ENCODE results near the gene NELL1. TPM values are rescaled to one million over a fixed set of nuclear protein-coding genes. Genes with fewer than 3 reads are reported as not detected.
"Not testable (repeated sequence)": the region's sequence is repeated elsewhere in the genome, so short reads cannot be mapped to it uniquely, and the experiment has no call there.

Gene NELL1
- total and polyA plus RNA-seq, 2 experiments from 2014 or later: 1.6 TPM; not detected in 1

DNA sequence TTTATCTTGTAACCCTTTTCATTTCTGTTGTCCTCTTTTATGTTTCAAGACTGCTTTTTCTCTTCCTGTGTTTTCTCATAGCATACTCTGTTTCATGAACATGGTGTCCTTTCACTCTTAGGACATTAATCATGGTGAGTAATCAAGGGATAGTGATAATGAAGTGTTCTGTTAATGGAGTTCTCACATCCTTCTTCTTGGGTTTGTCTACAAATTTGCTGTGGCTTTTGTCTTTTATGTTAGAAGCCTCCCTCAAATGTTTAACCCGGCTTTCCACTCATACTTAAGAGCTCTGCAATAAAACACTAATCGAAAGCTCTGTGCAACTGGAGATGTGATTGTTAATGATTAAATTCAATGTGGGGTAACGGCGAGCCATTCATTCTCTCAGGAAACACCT is 593.6 kb downstream of the NELL1 start:
- Mint-ChIP-seq H3K27ac (no peak overlapping the region), H3K4me1 (no peaks in the 10 kb centered on the region; the same call in 1 of the 3 replicates), H3K9me3 (no peaks in the 10 kb centered on the region), H3K4me3 (no peak overlapping the region), H3K36me3 (ENCODE audit: low read depth) (no peaks in the 10 kb centered on the region), H3K27me3 (ENCODE audit: insufficient read depth, low read depth, poor library complexity) (no peaks in the 10 kb centered on the region)
- Histone ChIP-seq H3K79me2 (replicated peaks; ENCODE audit: insufficient read depth) (no peaks in the 10 kb centered on the region), H4K20me1 (replicated peaks; ENCODE audit: insufficient read depth) (no peaks in the 10 kb centered on the region), H3K9me2 (ENCODE audit: insufficient read depth) (no peaks in the 10 kb centered on the region; the same call in 1 of the 2 replicates), H3K4me3 (no peak overlapping the region), H3K4me2 (no peak overlapping the region), H3K27ac (ENCODE audit: low read depth) (no peak overlapping the region), H2AFZ (no peak overlapping the region), H3F3A (replicated peaks; ENCODE audit: low read depth) (no peaks in the 10 kb centered on the region), H3K27me3 (ENCODE audit: insufficient read depth) (no peaks in the 10 kb centered on the region), H3K4me1 (ENCODE audit: insufficient read depth) (no peaks in the 10 kb centered on the region), H3K36me3 (ENCODE audit: insufficient read depth) (no peaks in the 10 kb centered on the region)
- TF ChIP-seq CREB1 (CRISPR knock-in tag; IDR thresholded peaks at IDR 0.05; ENCODE audit: low read depth) (no peak), JUNB (IDR thresholded peaks at IDR 0.05; ENCODE audit: unreplicated experiment) (no peak)
- ATAC-seq: no peak
- DNase-seq (ENCODE audit: low spot score): no peak

GRCh38 chr11:21264125-21264524 is 594.7 kb downstream of the NELL1 start:
- H3K36me3 Mint-ChIP-seq (ENCODE audit: low read depth): no peaks in the 10 kb centered on the region
- H3K4me1 Mint-ChIP-seq: peaks cover 3% of the 10 kb centered on the region
- H3F3A ChIP-seq (replicated peaks; ENCODE audit: low read depth): no peaks in the 10 kb centered on the region
- no peaks in the 10 kb centered on the region for H3K27me3 Mint-ChIP-seq (ENCODE audit: insufficient read depth, low read depth, poor library complexity)
- H3K4me3 ChIP-seq: no peak overlapping the region
- H3K27me3 ChIP-seq (ENCODE audit: insufficient read depth): no peaks in the 10 kb centered on the region
- H3K27ac Mint-ChIP-seq: no peak overlapping the region
- TF ChIP-seq POLR2AphosphoS5 (IDR thresholded peaks at IDR 0.05; ENCODE audit: low read depth): no peak
- TF ChIP-seq ZNF114 (CRISPR knock-in tag; IDR thresholded peaks at IDR 0.05): no peak
- ATAC-seq (no peak), DNase-seq (ENCODE audit: low spot score) (no peak)
- H3K4me3 Mint-ChIP-seq: no peak overlapping the region
- no peaks in the 10 kb centered on the region for H3K9me2 ChIP-seq (ENCODE audit: insufficient read depth)
- no peak overlapping the region for H2AFZ ChIP-seq
- H3K9me3 Mint-ChIP-seq: no peaks in the 10 kb centered on the region
- no peak overlapping the region for H3K4me2 ChIP-seq
- no peaks in the 10 kb centered on the region; the same call in 1 of the 2 replicates for H3K4me1 ChIP-seq (ENCODE audit: insufficient read depth)
- no peaks in the 10 kb centered on the region for H4K20me1 ChIP-seq (replicated peaks; ENCODE audit: insufficient read depth)
- H3K79me2 ChIP-seq (replicated peaks; ENCODE audit: insufficient read depth): no peaks in the 10 kb centered on the region
- H3K36me3 ChIP-seq (ENCODE audit: insufficient read depth): no peaks in the 10 kb centered on the region
- H3K27ac ChIP-seq (ENCODE audit: low read depth): no peak overlapping the region

- no peaks in the 10 kb centered on the region for H3F3A ChIP-seq (replicated peaks; ENCODE audit: low read depth)
- Mint-ChIP-seq H3K4me3 (no peak overlapping the region), H3K36me3 (ENCODE audit: low read depth) (peaks cover 14% of the 10 kb centered on the region), H3K27me3 (ENCODE audit: insufficient read depth, low read depth, poor library complexity) (no peaks in the 10 kb centered on the region), H3K9me3 (peaks cover 18% of the 10 kb centered on the region), H3K4me1 (peaks cover 3% of the 10 kb centered on the region; the same call in 2 of the 3 replicates), H3K27ac (no peak overlapping the region)
- ATAC-seq: peak; percentile 50; the same call in 2 of the 3 replicates
- no peaks in the 10 kb centered on the region; the same call in 1 of the 2 replicates for H3K4me1 ChIP-seq (ENCODE audit: insufficient read depth)
- H3K9me2 ChIP-seq (ENCODE audit: insufficient read depth): no peaks in the 10 kb centered on the region
- H3K4me2 ChIP-seq: no peak overlapping the region
- no peak overlapping the region for H3K27ac ChIP-seq (ENCODE audit: low read depth)
- no peaks in the 10 kb centered on the region for H3K36me3 ChIP-seq (ENCODE audit: insufficient read depth)
- no peak overlapping the region for H3K4me3 ChIP-seq
- TF ChIP-seq, protein P1, sequence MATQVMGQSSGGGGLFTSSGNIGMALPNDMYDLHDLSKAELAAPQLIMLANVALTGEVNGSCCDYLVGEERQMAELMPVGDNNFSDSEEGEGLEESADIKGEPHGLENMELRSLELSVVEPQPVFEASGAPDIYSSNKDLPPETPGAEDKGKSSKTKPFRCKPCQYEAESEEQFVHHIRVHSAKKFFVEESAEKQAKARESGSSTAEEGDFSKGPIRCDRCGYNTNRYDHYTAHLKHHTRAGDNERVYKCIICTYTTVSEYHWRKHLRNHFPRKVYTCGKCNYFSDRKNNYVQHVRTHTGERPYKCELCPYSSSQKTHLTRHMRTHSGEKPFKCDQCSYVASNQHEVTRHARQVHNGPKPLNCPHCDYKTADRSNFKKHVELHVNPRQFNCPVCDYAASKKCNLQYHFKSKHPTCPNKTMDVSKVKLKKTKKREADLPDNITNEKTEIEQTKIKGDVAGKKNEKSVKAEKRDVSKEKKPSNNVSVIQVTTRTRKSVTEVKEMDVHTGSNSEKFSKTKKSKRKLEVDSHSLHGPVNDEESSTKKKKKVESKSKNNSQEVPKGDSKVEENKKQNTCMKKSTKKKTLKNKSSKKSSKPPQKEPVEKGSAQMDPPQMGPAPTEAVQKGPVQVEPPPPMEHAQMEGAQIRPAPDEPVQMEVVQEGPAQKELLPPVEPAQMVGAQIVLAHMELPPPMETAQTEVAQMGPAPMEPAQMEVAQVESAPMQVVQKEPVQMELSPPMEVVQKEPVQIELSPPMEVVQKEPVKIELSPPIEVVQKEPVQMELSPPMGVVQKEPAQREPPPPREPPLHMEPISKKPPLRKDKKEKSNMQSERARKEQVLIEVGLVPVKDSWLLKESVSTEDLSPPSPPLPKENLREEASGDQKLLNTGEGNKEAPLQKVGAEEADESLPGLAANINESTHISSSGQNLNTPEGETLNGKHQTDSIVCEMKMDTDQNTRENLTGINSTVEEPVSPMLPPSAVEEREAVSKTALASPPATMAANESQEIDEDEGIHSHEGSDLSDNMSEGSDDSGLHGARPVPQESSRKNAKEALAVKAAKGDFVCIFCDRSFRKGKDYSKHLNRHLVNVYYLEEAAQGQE (IDR thresholded peaks at IDR 0.05; ENCODE audit: unreplicated experiment): no peak
- TF ChIP-seq, protein P2, sequence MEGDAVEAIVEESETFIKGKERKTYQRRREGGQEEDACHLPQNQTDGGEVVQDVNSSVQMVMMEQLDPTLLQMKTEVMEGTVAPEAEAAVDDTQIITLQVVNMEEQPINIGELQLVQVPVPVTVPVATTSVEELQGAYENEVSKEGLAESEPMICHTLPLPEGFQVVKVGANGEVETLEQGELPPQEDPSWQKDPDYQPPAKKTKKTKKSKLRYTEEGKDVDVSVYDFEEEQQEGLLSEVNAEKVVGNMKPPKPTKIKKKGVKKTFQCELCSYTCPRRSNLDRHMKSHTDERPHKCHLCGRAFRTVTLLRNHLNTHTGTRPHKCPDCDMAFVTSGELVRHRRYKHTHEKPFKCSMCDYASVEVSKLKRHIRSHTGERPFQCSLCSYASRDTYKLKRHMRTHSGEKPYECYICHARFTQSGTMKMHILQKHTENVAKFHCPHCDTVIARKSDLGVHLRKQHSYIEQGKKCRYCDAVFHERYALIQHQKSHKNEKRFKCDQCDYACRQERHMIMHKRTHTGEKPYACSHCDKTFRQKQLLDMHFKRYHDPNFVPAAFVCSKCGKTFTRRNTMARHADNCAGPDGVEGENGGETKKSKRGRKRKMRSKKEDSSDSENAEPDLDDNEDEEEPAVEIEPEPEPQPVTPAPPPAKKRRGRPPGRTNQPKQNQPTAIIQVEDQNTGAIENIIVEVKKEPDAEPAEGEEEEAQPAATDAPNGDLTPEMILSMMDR (conservative IDR thresholded peaks at IDR 0.05; ENCODE audit: low read depth in 2 of 2): peak; percentile 40
- DNase-seq (ENCODE audit: low spot score): peak; percentile 44
- no peaks in the 10 kb centered on the region for H4K20me1 ChIP-seq (replicated peaks; ENCODE audit: insufficient read depth)
- H3K27me3 ChIP-seq (ENCODE audit: insufficient read depth): no peaks in the 10 kb centered on the region
- peak overlapping the region; percentile 87; the same call in 1 of the 2 replicates for H2AFZ ChIP-seq
- no peaks in the 10 kb centered on the region for H3K79me2 ChIP-seq (replicated peaks; ENCODE audit: insufficient read depth)
Observed at GRCh38 chr11:21268036-21268435, 598.6 kb downstream of the NELL1 start.

DNA sequence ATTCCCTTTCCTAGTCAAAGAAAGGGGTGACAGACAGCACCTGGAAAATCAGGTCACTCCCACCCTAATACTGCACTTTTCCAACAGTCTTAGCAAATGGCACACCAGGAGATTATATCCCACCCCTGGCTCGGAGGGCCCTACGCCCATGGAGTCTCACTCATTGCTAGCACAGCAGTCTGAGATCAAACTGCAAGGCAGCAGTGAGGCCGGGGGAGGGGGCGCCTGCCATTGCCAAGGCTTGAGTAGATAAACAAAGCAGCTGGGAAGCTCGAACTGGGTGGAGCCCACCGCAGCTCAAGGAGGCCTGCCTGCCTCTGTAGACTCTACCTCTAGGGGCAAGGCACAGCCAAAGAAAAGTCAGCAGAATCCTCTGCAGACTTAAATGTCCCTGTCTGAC is 602.8 kb downstream of the NELL1 start:
- ATAC-seq; DNase-seq (ENCODE audit: low spot score); H3K4me1 Mint-ChIP-seq: not testable (repeated sequence)

More for the DNA sequence above, 602.8 kb downstream of the NELL1 start:
- not testable (repeated sequence) for H3K4me3 ChIP-seq; H3K9me2 ChIP-seq (ENCODE audit: insufficient read depth); H3K79me2 ChIP-seq (replicated peaks; ENCODE audit: insufficient read depth); H3K27me3 Mint-ChIP-seq (ENCODE audit: insufficient read depth, low read depth, poor library complexity); H4K20me1 ChIP-seq (replicated peaks; ENCODE audit: insufficient read depth); H3K27ac ChIP-seq (ENCODE audit: low read depth); H2AFZ ChIP-seq; H3K36me3 ChIP-seq (ENCODE audit: insufficient read depth); H3K27ac Mint-ChIP-seq; H3K27me3 ChIP-seq (ENCODE audit: insufficient read depth); H3F3A ChIP-seq (replicated peaks; ENCODE audit: low read depth); H3K4me1 ChIP-seq (ENCODE audit: insufficient read depth); H3K4me3 Mint-ChIP-seq; H3K4me2 ChIP-seq
- Mint-ChIP-seq H3K36me3 (ENCODE audit: low read depth) (peaks cover 18% of the 10 kb centered on the region), H3K9me3 (peaks cover 27% of the 10 kb centered on the region)

All from GM23338 (cell line).